OCI-LY7 (cell line): Measurements from ENCODE around the gene THAP7.

Source experiments
- EZH2phosphoT487 ChIP-seq: fragments of 200-600 bp; sonication (generic); IDR thresholded peaks from 2 replicates; pipeline ENCODE4 v1.6.1; 2018; ENCODE audit warnings: low read depth, borderline replicate concordance, mild to moderate bottlenecking, mixed run types, antibody characterized with exemption, low read length, moderate library complexity, mixed read lengths
- TF ChIP-seq, protein P1 (sequence below): fragments of 200-600 bp; sonication (generic); conservative IDR thresholded peaks from 2 replicates; pipeline ENCODE4 v1.5.1; 2014; ENCODE audit warnings: mild to moderate bottlenecking, antibody characterized with exemption, low read length, moderate library complexity, mixed read lengths

GRCh38 chr22:21045585-21046294, 43.8 kb upstream of the THAP7 start, which contains the start of gene LRRC74B:
- TF ChIP-seq, protein P1, sequence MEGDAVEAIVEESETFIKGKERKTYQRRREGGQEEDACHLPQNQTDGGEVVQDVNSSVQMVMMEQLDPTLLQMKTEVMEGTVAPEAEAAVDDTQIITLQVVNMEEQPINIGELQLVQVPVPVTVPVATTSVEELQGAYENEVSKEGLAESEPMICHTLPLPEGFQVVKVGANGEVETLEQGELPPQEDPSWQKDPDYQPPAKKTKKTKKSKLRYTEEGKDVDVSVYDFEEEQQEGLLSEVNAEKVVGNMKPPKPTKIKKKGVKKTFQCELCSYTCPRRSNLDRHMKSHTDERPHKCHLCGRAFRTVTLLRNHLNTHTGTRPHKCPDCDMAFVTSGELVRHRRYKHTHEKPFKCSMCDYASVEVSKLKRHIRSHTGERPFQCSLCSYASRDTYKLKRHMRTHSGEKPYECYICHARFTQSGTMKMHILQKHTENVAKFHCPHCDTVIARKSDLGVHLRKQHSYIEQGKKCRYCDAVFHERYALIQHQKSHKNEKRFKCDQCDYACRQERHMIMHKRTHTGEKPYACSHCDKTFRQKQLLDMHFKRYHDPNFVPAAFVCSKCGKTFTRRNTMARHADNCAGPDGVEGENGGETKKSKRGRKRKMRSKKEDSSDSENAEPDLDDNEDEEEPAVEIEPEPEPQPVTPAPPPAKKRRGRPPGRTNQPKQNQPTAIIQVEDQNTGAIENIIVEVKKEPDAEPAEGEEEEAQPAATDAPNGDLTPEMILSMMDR: no peak
- TF ChIP-seq EZH2phosphoT487: no peak
